DOHH2 (cell line): ENCODE measurements around the gene SMAGP.

Experiments used
- H3F3A ChIP-seq: fragments of 200-600 bp; sonication (generic), shearing (Covaris generic); 2 replicates; pipeline ENCODE4 v1.6.0; 2016; ENCODE audit warnings: antibody characterized with exemption, mild to moderate bottlenecking; ENCODE audit not compliant: control insufficient read depth, insufficient read depth
- H3K27ac ChIP-seq: fragments of 200-600 bp; sonication (generic); 2 replicates; pipeline ENCODE4 v1.5.1; 2014; ENCODE audit warnings: low read depth, mild to moderate bottlenecking, low read length, moderate library complexity
- H3K27me3 ChIP-seq: fragments of 200-600 bp; sonication (generic); 2 replicates; pipeline ENCODE4 v1.6.1; 2014; ENCODE audit warnings: mild to moderate bottlenecking, low read length, mixed read lengths; ENCODE audit not compliant: control insufficient read depth
- H3K36me3 ChIP-seq: fragments of 200-600 bp; sonication (generic); 2 replicates; pipeline ENCODE4 v1.6.1; 2014; ENCODE audit warnings: mild to moderate bottlenecking, low read length, moderate library complexity, mixed read lengths; ENCODE audit not compliant: control insufficient read depth
- H3K4me1 ChIP-seq: fragments of 200-600 bp; sonication (generic); 2 replicates; pipeline ENCODE4 v1.6.1; 2014; ENCODE audit warnings: mild to moderate bottlenecking, low read length, mixed read lengths; ENCODE audit not compliant: control insufficient read depth
- H3K4me2 ChIP-seq: fragments of 200-600 bp; sonication (generic); 2 replicates; pipeline ENCODE4 v1.6.0; 2014; ENCODE audit warnings: mild to moderate bottlenecking, low read length, moderate library complexity
- H3K4me3 ChIP-seq: fragments of 200-600 bp; sonication (generic); 2 replicates; pipeline ENCODE4 v1.5.1; 2014; ENCODE audit warnings: mild to moderate bottlenecking, low read length, mixed read lengths
- H3K79me2 ChIP-seq: fragments of 200-600 bp; sonication (generic); 2 replicates; pipeline ENCODE4 v1.6.1; 2014; ENCODE audit warnings: mild to moderate bottlenecking, low read length, mixed read lengths; ENCODE audit not compliant: control insufficient read depth
- H3K9me2 ChIP-seq: fragments of 200-600 bp; sonication (generic); replicated peaks from 2 replicates; pipeline ENCODE4 v1.6.1; 2014; ENCODE audit warnings: mild to moderate bottlenecking, low read length, mixed read lengths; ENCODE audit not compliant: control insufficient read depth
- H3K9me3 ChIP-seq: fragments of 200-600 bp; sonication (generic); 2 replicates; pipeline ENCODE4 v1.6.1; 2014; ENCODE audit warnings: antibody characterized with exemption, low read length, mixed read lengths; ENCODE audit not compliant: control insufficient read depth, insufficient read depth
- H4K20me1 ChIP-seq: fragments of 200-600 bp; sonication (generic); 2 replicates; pipeline ENCODE4 v1.6.0; 2014; ENCODE audit warnings: low read depth, mild to moderate bottlenecking, antibody characterized with exemption, low read length, moderate library complexity; ENCODE audit not compliant: control insufficient read depth, insufficient read depth
- EZH2phosphoT487 ChIP-seq: fragments of 200-600 bp; sonication (generic); IDR thresholded peaks from 2 replicates; pipeline ENCODE4 v1.6.1; 2017; ENCODE audit warnings: borderline replicate concordance, mild to moderate bottlenecking, antibody characterized with exemption, low read length, moderate library complexity, mixed read lengths
- TF ChIP-seq, protein P1 (sequence below): fragments of 200-600 bp; sonication (generic); IDR thresholded peaks from one replicate; pipeline ENCODE4 v1.5.1; 2014; ENCODE audit warnings: antibody characterized with exemption, mild to moderate bottlenecking, low read depth, low read length; ENCODE audit not compliant: poor library complexity, severe bottlenecking

SMAGP gene

DNA sequence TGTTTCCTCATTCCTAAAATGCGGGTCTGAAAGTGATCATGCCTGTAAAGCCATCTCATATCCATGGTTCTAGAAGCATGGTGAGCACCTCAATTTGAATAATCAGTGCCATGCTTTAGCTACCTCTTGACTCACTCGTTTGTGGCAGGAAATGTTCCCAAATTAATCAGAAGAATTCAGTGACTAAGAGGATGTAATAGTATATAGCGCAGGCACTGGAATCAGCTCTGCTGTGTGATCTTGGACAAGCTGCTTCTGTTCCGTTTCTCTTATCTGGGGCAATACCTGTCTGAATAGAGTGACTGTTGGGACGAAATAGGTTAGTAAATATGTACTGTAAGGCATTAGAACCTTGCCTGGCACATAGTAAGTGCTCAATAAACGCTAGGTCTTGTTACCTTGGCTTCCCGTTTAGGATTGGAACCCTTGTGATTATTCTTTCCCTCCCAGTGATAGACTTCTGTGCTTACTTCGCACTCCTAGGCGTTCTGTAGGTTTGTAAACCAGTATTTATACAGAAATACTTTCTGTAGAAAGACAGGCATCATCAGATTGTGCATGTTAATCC, 820 bp upstream of the SMAGP start:
- Histone ChIP-seq H3K4me1 (peaks cover 13% of the 10 kb centered on the region), H3K36me3 (no peaks in the 10 kb centered on the region), H4K20me1 (0 out of 2 replicates have a peak, but pooled peaks cover 4% of the 10 kb centered on the region), H3K4me3 (peak overlapping the region; percentile 75), H3K27ac (no peak overlapping the region), H3K4me2 (peak overlapping the region; percentile 97), H3K9me2 (no peaks in the 10 kb centered on the region), H3F3A (no peaks in the 10 kb centered on the region), H3K9me3 (no peaks in the 10 kb centered on the region), H3K27me3 (peaks cover 43% of the 10 kb centered on the region), H3K79me2 (no peaks in the 10 kb centered on the region)
- TF ChIP-seq, protein P1, sequence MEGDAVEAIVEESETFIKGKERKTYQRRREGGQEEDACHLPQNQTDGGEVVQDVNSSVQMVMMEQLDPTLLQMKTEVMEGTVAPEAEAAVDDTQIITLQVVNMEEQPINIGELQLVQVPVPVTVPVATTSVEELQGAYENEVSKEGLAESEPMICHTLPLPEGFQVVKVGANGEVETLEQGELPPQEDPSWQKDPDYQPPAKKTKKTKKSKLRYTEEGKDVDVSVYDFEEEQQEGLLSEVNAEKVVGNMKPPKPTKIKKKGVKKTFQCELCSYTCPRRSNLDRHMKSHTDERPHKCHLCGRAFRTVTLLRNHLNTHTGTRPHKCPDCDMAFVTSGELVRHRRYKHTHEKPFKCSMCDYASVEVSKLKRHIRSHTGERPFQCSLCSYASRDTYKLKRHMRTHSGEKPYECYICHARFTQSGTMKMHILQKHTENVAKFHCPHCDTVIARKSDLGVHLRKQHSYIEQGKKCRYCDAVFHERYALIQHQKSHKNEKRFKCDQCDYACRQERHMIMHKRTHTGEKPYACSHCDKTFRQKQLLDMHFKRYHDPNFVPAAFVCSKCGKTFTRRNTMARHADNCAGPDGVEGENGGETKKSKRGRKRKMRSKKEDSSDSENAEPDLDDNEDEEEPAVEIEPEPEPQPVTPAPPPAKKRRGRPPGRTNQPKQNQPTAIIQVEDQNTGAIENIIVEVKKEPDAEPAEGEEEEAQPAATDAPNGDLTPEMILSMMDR: no peak
- TF ChIP-seq EZH2phosphoT487: no peak; the same call in 1 of the 2 replicates

DNA sequence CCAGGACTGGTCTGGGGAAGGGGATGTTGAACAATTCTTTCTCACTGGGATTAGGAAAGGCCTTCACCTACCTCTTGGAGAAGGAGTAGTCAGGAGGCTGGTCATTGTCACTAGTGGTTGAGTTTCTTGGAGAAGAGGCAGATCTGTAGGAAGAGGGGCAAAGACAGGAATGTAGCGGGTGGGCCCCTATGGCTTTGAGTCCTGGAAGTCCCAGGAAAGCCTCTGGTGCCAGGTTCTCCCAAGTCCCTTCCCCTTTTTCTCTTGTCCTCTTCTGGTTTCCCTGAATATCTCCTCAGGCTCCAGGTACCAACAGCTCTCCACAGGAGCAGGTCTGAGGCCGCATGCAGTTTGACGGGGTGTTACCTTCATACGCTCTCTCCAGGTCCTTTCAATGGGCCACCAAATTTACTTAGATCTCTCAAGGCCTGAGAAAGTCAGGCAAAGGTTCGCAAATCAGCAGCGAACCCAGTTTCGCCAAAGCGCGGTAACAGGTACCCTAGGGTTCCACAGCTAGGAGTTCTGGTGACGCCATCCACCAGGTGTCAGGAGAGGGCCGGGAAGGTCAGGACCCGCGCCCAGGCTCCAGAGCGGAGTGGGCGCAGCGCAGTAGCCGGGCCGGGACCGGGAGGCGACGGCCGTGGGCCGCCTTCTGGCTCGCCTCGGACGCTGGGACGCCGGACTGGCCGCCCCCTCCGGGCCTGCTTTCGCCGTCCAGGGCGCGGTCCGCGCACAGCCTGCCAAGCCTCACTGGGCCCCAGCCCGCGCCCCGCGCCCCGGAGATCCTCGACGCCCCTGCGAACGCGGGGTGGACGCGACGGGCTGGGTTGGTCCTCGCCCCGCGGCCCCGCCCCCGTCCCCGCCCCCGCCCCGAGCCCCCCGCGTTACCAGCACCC, 795 bp downstream of the SMAGP start:
- Histone ChIP-seq H3K4me3 (peak overlapping the region; percentile 75; the same call in 1 of the 2 replicates), H3K27ac (no peak overlapping the region), H3K79me2 (no peaks in the 10 kb centered on the region), H3K4me2 (peak overlapping the region; percentile 97; the same call in 1 of the 2 replicates), H3K9me3 (no peaks in the 10 kb centered on the region), H3K9me2 (no peaks in the 10 kb centered on the region), H3K36me3 (no peaks in the 10 kb centered on the region), H3K27me3 (peaks cover 38% of the 10 kb centered on the region), H4K20me1 (0 out of 2 replicates have a peak, but pooled peaks cover 4% of the 10 kb centered on the region), H3K4me1 (peaks cover 13% of the 10 kb centered on the region), H3F3A (no peaks in the 10 kb centered on the region)
- TF ChIP-seq, protein P1: no peak
- peak; percentile 93; the same call in 1 of the 2 replicates for TF ChIP-seq EZH2phosphoT487

DNA sequence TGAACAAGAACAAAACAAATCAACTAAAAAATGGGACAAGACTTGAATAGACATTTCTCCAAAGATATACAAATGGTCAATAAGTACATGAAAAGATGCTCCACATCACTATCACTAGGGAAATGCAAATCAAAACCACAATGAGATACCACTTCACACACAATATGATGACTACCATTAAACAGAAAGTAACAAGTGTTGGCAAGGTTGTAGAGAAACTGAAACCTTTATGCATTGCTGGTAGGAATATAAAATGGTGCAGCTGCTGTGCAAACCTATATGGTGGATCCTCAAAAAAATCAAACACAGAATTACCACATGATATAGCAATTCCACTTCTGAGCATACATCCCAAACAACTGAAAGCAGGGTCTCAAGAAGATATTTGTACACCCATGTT, 5.2 kb downstream of the SMAGP start:
- H3K27ac ChIP-seq: no peak overlapping the region
- H4K20me1 ChIP-seq: no peaks in the 10 kb centered on the region
- no peaks in the 10 kb centered on the region for H3F3A ChIP-seq
- no peak for TF ChIP-seq EZH2phosphoT487
- TF ChIP-seq, protein P1: no peak
- no peaks in the 10 kb centered on the region for H3K9me2 ChIP-seq
- no peaks in the 10 kb centered on the region for H3K9me3 ChIP-seq
- H3K36me3 ChIP-seq: no peaks in the 10 kb centered on the region
- H3K4me3 ChIP-seq: no peak overlapping the region
- H3K27me3 ChIP-seq: peaks cover 21% of the 10 kb centered on the region
- no peak overlapping the region for H3K4me2 ChIP-seq
- peaks cover under 1% of the 10 kb centered on the region for H3K4me1 ChIP-seq
- no peaks in the 10 kb centered on the region for H3K79me2 ChIP-seq
